GM10266 (cell line): ENCODE measurements around the gene HDAC7.

Experiments
- DNase-seq: peaks from one replicate; pipeline ENCODE4 v3.0.0; 2012; ENCODE audit errors: extremely low spot score
- CTCF ChIP-seq: IDR thresholded peaks from 2 replicates; pipeline ENCODE4 v1.5.1; 2012; ENCODE audit warnings: mild to moderate bottlenecking, low read depth; ENCODE audit not compliant: control insufficient read depth, insufficient read depth; ENCODE audit errors: missing control alignments

HDAC7 gene

GRCh38 chr12:47803191-47803875 lies 16.4 kb downstream of the HDAC7 start:
- no peak for DNase-seq
- no peak for TF ChIP-seq CTCF

DNA sequence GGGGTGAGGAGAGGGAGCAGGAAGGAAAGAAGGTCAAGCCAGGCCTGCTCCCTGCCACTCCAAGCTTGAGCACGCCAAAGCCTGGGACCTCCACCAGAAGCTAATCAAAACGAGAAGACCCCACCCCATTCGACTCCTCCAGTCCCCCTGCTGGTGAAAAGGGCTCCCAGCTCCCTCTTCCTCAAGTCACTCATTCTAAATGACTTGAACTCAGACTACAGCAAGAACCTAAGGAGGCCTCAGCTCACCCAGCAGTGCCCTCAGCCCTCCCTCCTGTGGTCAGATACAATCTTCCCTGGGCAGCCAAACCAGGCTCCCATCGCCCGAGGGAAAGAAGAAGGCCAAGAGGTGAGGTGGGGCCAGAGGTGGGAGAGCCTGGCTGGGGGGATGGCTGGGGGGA lies 17.4 kb downstream of the HDAC7 start:
- peak; percentile 18 for TF ChIP-seq CTCF
- no peak for DNase-seq

DNA sequence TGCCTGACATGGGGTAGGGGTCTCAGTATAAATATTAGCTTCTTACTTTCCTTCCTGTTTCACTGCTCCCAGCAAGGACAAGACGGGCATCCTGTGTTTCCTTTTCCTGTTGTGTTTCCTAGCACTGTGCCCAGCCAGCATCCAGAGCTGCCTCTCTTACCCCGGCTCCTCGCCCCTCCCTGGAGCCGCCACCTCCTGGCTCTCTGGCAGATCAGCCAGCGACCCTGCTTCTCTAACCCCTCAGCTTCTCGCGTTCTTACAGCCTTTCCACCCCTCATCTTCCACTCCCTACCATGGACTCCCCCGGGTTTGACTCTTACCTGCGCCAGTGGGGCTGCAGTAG lies 17.8 kb downstream of the HDAC7 start:
- no peak for TF ChIP-seq CTCF
- DNase-seq, result no peak

- no peak for DNase-seq
These were observed 18.4 kb downstream of the HDAC7 start for GRCh38 chr12:47801170-47801903.

GRCh38 chr12:47800582-47800981 lies 19.1 kb downstream of the HDAC7 start:
- no peak for TF ChIP-seq CTCF

More at GRCh38 chr12:47801170-47801903, 18.4 kb downstream of the HDAC7 start:
- TF ChIP-seq CTCF, result no peak

DNA sequence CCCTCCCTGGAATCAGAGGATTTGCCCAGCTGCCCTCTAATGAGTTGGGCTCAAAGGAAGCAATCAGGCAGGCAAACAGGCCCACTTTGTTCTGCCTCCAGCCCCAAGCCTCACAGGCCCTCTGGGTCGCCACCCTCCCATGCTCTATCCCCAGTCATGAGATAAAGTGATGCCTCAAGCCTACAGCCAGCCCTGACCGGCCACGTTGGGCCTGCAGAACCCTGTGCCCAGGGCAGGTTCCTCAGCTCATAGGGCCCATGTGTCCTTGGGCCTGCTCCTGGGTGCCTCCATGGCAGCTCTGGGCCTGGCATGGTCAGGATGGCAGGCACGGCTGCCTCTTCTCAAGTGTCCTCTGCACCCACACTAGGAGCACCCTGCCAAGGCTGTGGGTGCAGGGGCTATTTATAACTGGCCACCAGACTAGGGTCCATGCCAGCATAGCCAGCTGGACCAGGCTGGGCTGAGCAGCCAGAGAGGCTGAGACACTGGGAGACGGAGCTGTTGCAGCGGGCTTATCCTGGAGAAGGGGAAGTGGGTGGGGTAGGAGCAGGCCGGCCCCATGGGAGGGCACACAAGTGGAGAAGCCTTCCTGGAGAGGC lies 20.2 kb downstream of the HDAC7 start:
- no peak for DNase-seq
- TF ChIP-seq CTCF, result no peak

More at GRCh38 chr12:47800582-47800981, 19.1 kb downstream of the HDAC7 start:
- DNase-seq, result no peak
